ENCODE results near the gene ASCL1.

- TF ChIP-seq CTCF (conservative IDR thresholded peaks at IDR 0.05; ENCODE audit: low read depth, low read length) (0 out of 2 replicates have a peak, but pooled peaks have one; percentile 17), EZH2 (IDR thresholded peaks at IDR 0.05; ENCODE audit: borderline replicate concordance, low read depth, low read length, poor library complexity, severe bottlenecking) (no peak)
Measured at GRCh38 chr12:102976609-102977280, 19.3 kb downstream of the ASCL1 start.
